Stomach (tissue), 4 donors: ENCODE results near the gene HSPB7.

Experiments
- CTCF ChIP-seq, 7 experiments: fragments of 450-650 bp in 4 of 7; fragments of 200-600 bp in 3 of 7; sonication (generic) in 3 of 7; IDR thresholded peaks; one replicate each; pipeline ENCODE4 v1.5.1; 2016 to 2019; ENCODE audit warnings: antibody characterized with exemption in 7 of 7, control low read depth in 2 of 7, mild to moderate bottlenecking in 1 of 7
- EP300 ChIP-seq: sonication (generic); formaldehyde crosslinking; IDR thresholded peaks from one replicate; pipeline ENCODE4 v1.6.1; 2017; ENCODE audit warnings: antibody characterized with exemption
- POLR2AphosphoS5 ChIP-seq, 3 donors: sonication (generic); formaldehyde crosslinking; IDR thresholded peaks; one replicate each; pipeline ENCODE4 v1.6.1; 2016; ENCODE audit warnings: antibody characterized with exemption in 3 of 3

GRCh38 chr1:16013908-16014258 lies 4.0 kb downstream of the HSPB7 start:
- TF ChIP-seq CTCF (IDR thresholded peaks at IDR 0.05) = no peak
- TF ChIP-seq POLR2AphosphoS5 (IDR thresholded peaks at IDR 0.05) = no peak
- TF ChIP-seq EP300 = no peak
